HEK293 (cell line): ENCODE measurements around the gene MICU1.

Experiments
- CTCF ChIA-PET: fragments of 350-600 bp; formaldehyde crosslinking; extraction: SDS; loops from one replicate; lab custom pipeline; 2021; ENCODE audit warnings: antibody characterized with exemption; lab: Yijun Ruan, JAX
- POLR2A ChIA-PET: fragments of 300-600 bp; formaldehyde crosslinking; extraction: SDS; loops from one replicate; lab custom pipeline; 2020; ENCODE audit warnings: antibody characterized with exemption, inconsistent platforms; lab: Yijun Ruan, JAX
- H3K27ac ChIP-seq: fragments of 200-500 bp; sonication (Bioruptor generic); 2 replicates; pipeline ENCODE4 v1.5.1; 2014; ENCODE audit warnings: low read depth, low read length, control low read depth, inconsistent platforms; ENCODE audit errors: extremely low read depth
- H3K36me3 ChIP-seq, 2 experiments: fragments of 200-500 bp in 1 of 2; sonication (Bioruptor generic) in 1 of 2; 1 replicate in 1 of 2; 2 replicates in 1 of 2; pipeline ENCODE4 v1.5.1; 2014 to 2017; ENCODE audit warnings: inconsistent platforms in 2 of 2, low read length in 2 of 2; ENCODE audit not compliant: control insufficient read depth in 2 of 2, insufficient read depth in 1 of 2
- H3K4me1 ChIP-seq: fragments of 200-500 bp; sonication (Bioruptor generic); 2 replicates; pipeline ENCODE4 v1.5.1; 2014; ENCODE audit warnings: mild to moderate bottlenecking, low read length, inconsistent platforms; ENCODE audit not compliant: control insufficient read depth, insufficient read depth
- H3K4me3 ChIP-seq: 2 replicates; pipeline ENCODE4 v1.5.1; 2011; ENCODE audit warnings: low read depth, mild to moderate bottlenecking, control low read depth, low read length, moderate library complexity
- H3K9me3 ChIP-seq: fragments of 200-500 bp; sonication (Bioruptor generic); 2 replicates; pipeline ENCODE4 v1.5.1; 2014; ENCODE audit warnings: low read depth, low read length, inconsistent platforms; ENCODE audit not compliant: control insufficient read depth, insufficient read depth
- GLIS1 ChIP-seq: fragments of 450-650 bp; formaldehyde crosslinking; IDR thresholded peaks from 2 replicates; pipeline ENCODE4 v1.5.1; 2016; ENCODE audit warnings: missing biosample characterization, missing genetic modification characterization
- IKZF3 ChIP-seq: fragments of 450-650 bp; IDR thresholded peaks from 2 replicates; pipeline ENCODE4 v1.5.0; 2018; ENCODE audit warnings: missing biosample characterization, mild to moderate bottlenecking, missing genetic modification characterization, moderate library complexity
- KLF10 ChIP-seq: fragments of 450-650 bp; IDR thresholded peaks from 2 replicates; pipeline ENCODE4 v1.5.1; 2018; ENCODE audit warnings: missing biosample characterization, mild to moderate bottlenecking, missing genetic modification characterization
- MZF1 ChIP-seq: fragments of 450-650 bp; formaldehyde crosslinking; IDR thresholded peaks from 2 replicates; pipeline ENCODE4 v1.5.1; 2017; ENCODE audit warnings: missing biosample characterization, missing genetic modification characterization, borderline replicate concordance
- PRDM1 ChIP-seq: fragments of 450-650 bp; formaldehyde crosslinking; IDR thresholded peaks from 2 replicates; pipeline ENCODE4; 2016; ENCODE audit warnings: missing biosample characterization, missing genetic modification characterization
- SCRT1 ChIP-seq: fragments of 450-650 bp; formaldehyde crosslinking; IDR thresholded peaks from 2 replicates; pipeline ENCODE4 v1.5.1; 2016; ENCODE audit warnings: missing biosample characterization, missing genetic modification characterization, borderline replicate concordance
- SCRT2 ChIP-seq: fragments of 450-650 bp; formaldehyde crosslinking; IDR thresholded peaks from 2 replicates; pipeline ENCODE4 v1.5.1; 2016; ENCODE audit warnings: missing biosample characterization, missing genetic modification characterization
- ZBTB17 ChIP-seq: fragments of 450-650 bp; formaldehyde crosslinking; IDR thresholded peaks from 2 replicates; pipeline ENCODE4 v1.5.1; 2016; ENCODE audit warnings: missing biosample characterization, missing genetic modification characterization
- ZBTB20 ChIP-seq: fragments of 450-650 bp; formaldehyde crosslinking; IDR thresholded peaks from 2 replicates; pipeline ENCODE4 v1.5.1; 2016; ENCODE audit warnings: missing biosample characterization, missing genetic modification characterization
- ZBTB7A ChIP-seq: fragments of 450-650 bp; formaldehyde crosslinking; IDR thresholded peaks from 2 replicates; pipeline ENCODE4 v1.5.1; 2016; ENCODE audit warnings: low read depth, missing biosample characterization, missing genetic modification characterization
- ZBTB8A ChIP-seq: fragments of 450-650 bp; formaldehyde crosslinking; IDR thresholded peaks from 2 replicates; pipeline ENCODE4 v1.5.1; 2016; ENCODE audit warnings: missing biosample characterization, missing genetic modification characterization
- ZEB2 ChIP-seq: fragments of 450-650 bp; formaldehyde crosslinking; IDR thresholded peaks from 2 replicates; pipeline ENCODE4 v1.5.1; 2016; ENCODE audit warnings: missing biosample characterization, missing genetic modification characterization
- ZNF175 ChIP-seq: fragments of 450-650 bp; formaldehyde crosslinking; IDR thresholded peaks from 2 replicates; pipeline ENCODE4 v1.5.1; 2016; ENCODE audit warnings: missing biosample characterization, missing genetic modification characterization
- ZNF184 ChIP-seq: fragments of 450-650 bp; IDR thresholded peaks from 2 replicates; pipeline ENCODE4 v1.5.1; 2018; ENCODE audit warnings: missing biosample characterization, mild to moderate bottlenecking, missing genetic modification characterization
- ZNF2 ChIP-seq: fragments of 450-650 bp; formaldehyde crosslinking; IDR thresholded peaks from 2 replicates; pipeline ENCODE4 v1.5.1; 2016; ENCODE audit warnings: missing biosample characterization, missing genetic modification characterization
- ZNF280D ChIP-seq: fragments of 450-650 bp; formaldehyde crosslinking; IDR thresholded peaks from 2 replicates; pipeline ENCODE4 v1.5.1; 2016; ENCODE audit warnings: missing biosample characterization, missing genetic modification characterization
- ZNF335 ChIP-seq: fragments of 450-650 bp; formaldehyde crosslinking; conservative IDR thresholded peaks from 2 replicates; pipeline ENCODE4 v1.5.1; 2016; ENCODE audit warnings: missing biosample characterization, missing genetic modification characterization
- ZNF354C ChIP-seq: fragments of 450-650 bp; formaldehyde crosslinking; IDR thresholded peaks from 2 replicates; pipeline ENCODE4 v1.5.1; 2016; ENCODE audit warnings: missing biosample characterization, missing genetic modification characterization, low read depth, borderline replicate concordance
- ZNF394 ChIP-seq: fragments of 450-650 bp; formaldehyde crosslinking; IDR thresholded peaks from 2 replicates; pipeline ENCODE4 v1.5.1; 2016; ENCODE audit warnings: missing biosample characterization, missing genetic modification characterization, mild to moderate bottlenecking, moderate library complexity, borderline replicate concordance
- ZNF48 ChIP-seq: fragments of 450-650 bp; formaldehyde crosslinking; IDR thresholded peaks from 2 replicates; pipeline ENCODE4 v1.5.1; 2016; ENCODE audit warnings: missing biosample characterization, missing genetic modification characterization
- ZNF529 ChIP-seq: fragments of 450-650 bp; formaldehyde crosslinking; IDR thresholded peaks from 2 replicates; pipeline ENCODE4 v1.5.1; 2017; ENCODE audit warnings: missing genetic modification characterization, missing biosample characterization; ENCODE audit not compliant: insufficient replicate concordance
- ZNF624 ChIP-seq: fragments of 450-650 bp; formaldehyde crosslinking; IDR thresholded peaks from 2 replicates; pipeline ENCODE4 v1.5.1; 2017; ENCODE audit warnings: missing biosample characterization, missing genetic modification characterization
- ZNF837 ChIP-seq: fragments of 450-650 bp; formaldehyde crosslinking; IDR thresholded peaks from 2 replicates; pipeline ENCODE4 v1.5.1; 2016; ENCODE audit warnings: missing biosample characterization, missing genetic modification characterization
- TF ChIP-seq, protein P1 (sequence below): fragments of 450-650 bp; formaldehyde crosslinking; IDR thresholded peaks from 2 replicates; pipeline ENCODE4 v1.5.1; 2016; ENCODE audit warnings: missing biosample characterization, missing genetic modification characterization
- TF ChIP-seq, protein P2 (sequence below): fragments of 450-650 bp; formaldehyde crosslinking; IDR thresholded peaks from 2 replicates; pipeline ENCODE4 v1.5.1; 2016; ENCODE audit warnings: missing biosample characterization, missing genetic modification characterization

Gene MICU1

GRCh38 chr10:72353965-72354355 is 271.9 kb downstream of the MICU1 start (continued):
- no peak for TF ChIP-seq ZNF280D (tag by site-specific recombination)
- TF ChIP-seq GLIS1 (tag by site-specific recombination), result peak; percentile 21; the same call in 1 of the 2 replicates
- peak; percentile 84 for TF ChIP-seq ZBTB8A

GRCh38 chr10:72353028-72353964 is 272.6 kb downstream of the MICU1 start:
- Histone ChIP-seq H3K4me3 (peak overlapping the region; percentile 77), H3K9me3 (no peaks in the 10 kb centered on the region), H3K36me3 (peaks cover 0 to 43% of the 10 kb centered on the region in 2 experiments), H3K27ac (peak overlapping the region; percentile 92), H3K4me1 (no peaks in the 10 kb centered on the region; the same call in 1 of the 2 replicates)
- POLR2A ChIA-PET, result interaction anchor here (0.8 to 2.2 kb wide), 5 partner anchors 9 to 340 kb away, joined by 3 to 6 read pairs (median 3); no protein-coding TSS in a partner anchor
- TF ChIP-seq ZNF335 (tag by site-specific recombination), result peak; percentile 83
- TF ChIP-seq, protein P1, sequence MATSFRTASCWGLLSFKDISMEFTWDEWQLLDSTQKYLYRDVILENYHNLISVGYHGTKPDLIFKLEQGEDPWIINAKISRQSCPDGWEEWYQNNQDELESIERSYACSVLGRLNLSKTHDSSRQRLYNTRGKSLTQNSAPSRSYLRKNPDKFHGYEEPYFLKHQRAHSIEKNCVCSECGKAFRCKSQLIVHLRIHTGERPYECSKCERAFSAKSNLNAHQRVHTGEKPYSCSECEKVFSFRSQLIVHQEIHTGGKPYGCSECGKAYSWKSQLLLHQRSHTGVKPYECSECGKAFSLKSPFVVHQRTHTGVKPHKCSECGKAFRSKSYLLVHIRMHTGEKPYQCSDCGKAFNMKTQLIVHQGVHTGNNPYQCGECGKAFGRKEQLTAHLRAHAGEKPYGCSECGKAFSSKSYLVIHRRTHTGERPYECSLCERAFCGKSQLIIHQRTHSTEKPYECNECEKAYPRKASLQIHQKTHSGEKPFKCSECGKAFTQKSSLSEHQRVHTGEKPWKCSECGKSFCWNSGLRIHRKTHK, result no peak
- peak; percentile 70 for TF ChIP-seq IKZF3 (tag by site-specific recombination)
- 0 out of 2 replicates have a peak, but pooled peaks have one; percentile 18 for TF ChIP-seq ZNF184 (tag by site-specific recombination)
- TF ChIP-seq ZBTB17 (tag by site-specific recombination), result peak; percentile 74
- 0 out of 2 replicates have a peak, but pooled peaks have one; percentile 34 for TF ChIP-seq ZBTB20 (tag by site-specific recombination)
- CTCF ChIA-PET, result interaction anchor here (0.6 to 1.8 kb wide), 12 partner anchors 10 to 1291 kb away, joined by 3 to 5 read pairs (median 3); no protein-coding TSS in a partner anchor

DNA sequence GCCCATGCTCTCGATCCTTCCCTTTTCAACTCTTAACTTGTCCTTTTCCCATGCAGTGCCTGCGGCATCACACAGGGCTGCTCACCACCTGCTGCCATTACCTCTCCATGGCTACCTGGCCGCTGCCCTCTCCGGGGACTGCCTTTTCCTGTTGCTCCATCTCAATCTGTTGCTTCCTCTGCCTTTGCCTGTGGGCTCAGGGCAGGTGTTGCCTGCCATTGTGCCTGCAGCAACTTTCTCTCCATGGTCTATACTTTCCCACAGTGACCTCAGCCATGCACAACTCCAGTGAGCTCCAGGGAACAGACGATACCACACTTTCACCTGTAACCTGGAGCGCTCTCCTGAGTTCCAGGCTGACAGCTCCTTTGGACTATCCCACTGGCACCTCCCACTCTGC is 274.4 kb downstream of the MICU1 start:
- H3K27ac ChIP-seq, result no peak overlapping the region
- ChIA-PET POLR2A (no interaction called here), CTCF (interaction anchor here (1.1 kb wide), 1 partner anchor 11 kb away, joined by 4 read pairs; no protein-coding TSS in a partner anchor)

DNA sequence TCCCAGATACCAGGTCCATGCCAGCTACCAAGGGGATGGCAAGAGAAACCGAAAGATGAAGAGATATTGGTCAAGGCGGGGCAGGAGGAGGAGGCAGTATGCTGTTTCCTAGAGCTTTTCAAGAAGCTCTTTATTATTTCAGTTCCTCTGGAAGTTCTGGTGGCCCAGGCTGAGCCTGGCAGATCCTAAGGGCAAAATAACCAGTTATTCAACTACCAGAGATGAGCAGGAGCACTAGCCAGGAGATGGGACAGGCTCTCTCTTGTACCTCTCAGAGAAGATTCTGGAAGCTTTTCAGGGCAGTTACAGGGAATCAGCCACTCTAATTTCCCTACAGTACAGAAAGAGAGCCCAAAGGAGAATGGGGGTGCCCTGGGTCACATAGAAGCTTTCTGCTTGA is 276.4 kb downstream of the MICU1 start:
- Histone ChIP-seq H3K4me1 (no peaks in the 10 kb centered on the region; the same call in 1 of the 2 replicates), H3K9me3 (no peaks in the 10 kb centered on the region), H3K27ac (no peak overlapping the region), H3K36me3 (peaks cover 0 to 51% of the 10 kb centered on the region in 2 experiments), H3K4me3 (no peak overlapping the region)
- POLR2A ChIA-PET, result interaction anchor here (1.5 kb wide), 1 partner anchor 9 kb away, joined by 3 read pairs; no protein-coding TSS in a partner anchor
- CTCF ChIA-PET, result interaction anchor here (0.5 to 2.6 kb wide), 4 partner anchors 12 to 653 kb away, joined by 3 to 10 read pairs (median 6); no protein-coding TSS in a partner anchor
- TF ChIP-seq ZNF2 (tag by site-specific recombination) (no peak), ZEB2 (no peak), ZNF837 (tag by site-specific recombination) (no peak), ZNF48 (tag by site-specific recombination) (no peak), ZNF394 (no peak), MZF1 (tag by site-specific recombination) (no peak)
- TF ChIP-seq, protein P2, sequence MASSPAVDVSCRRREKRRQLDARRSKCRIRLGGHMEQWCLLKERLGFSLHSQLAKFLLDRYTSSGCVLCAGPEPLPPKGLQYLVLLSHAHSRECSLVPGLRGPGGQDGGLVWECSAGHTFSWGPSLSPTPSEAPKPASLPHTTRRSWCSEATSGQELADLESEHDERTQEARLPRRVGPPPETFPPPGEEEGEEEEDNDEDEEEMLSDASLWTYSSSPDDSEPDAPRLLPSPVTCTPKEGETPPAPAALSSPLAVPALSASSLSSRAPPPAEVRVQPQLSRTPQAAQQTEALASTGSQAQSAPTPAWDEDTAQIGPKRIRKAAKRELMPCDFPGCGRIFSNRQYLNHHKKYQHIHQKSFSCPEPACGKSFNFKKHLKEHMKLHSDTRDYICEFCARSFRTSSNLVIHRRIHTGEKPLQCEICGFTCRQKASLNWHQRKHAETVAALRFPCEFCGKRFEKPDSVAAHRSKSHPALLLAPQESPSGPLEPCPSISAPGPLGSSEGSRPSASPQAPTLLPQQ (tag by site-specific recombination), result no peak

More for the DNA sequence above, 274.4 kb downstream of the MICU1 start:
- H3K9me3 ChIP-seq, result no peaks in the 10 kb centered on the region
- H3K4me1 ChIP-seq, result no peaks in the 10 kb centered on the region; the same call in 1 of the 2 replicates
- H3K4me3 ChIP-seq, result no peak overlapping the region
- 0 out of 2 replicates have a peak, but pooled peaks have one; percentile 33 for TF ChIP-seq SCRT1 (tag by site-specific recombination)
- TF ChIP-seq ZNF354C, result no peak
- TF ChIP-seq ZNF175, result no peak
- peak; percentile 7; the same call in 1 of the 2 replicates for TF ChIP-seq ZBTB7A (tag by site-specific recombination)
- no peak for TF ChIP-seq ZNF529
- peak; percentile 85 for TF ChIP-seq SCRT2
- no peak for TF ChIP-seq KLF10
- TF ChIP-seq PRDM1, result peak; percentile 55; the same call in 1 of the 2 replicates
- TF ChIP-seq ZNF624 (tag by site-specific recombination), result no peak
- H3K36me3 ChIP-seq, result peaks cover 0 to 44% of the 10 kb centered on the region in 2 experiments
